HL-60 (cell line): ENCODE measurements around the gene TMEM165.
A peak's percentile ranks its signal among the peaks of the same experiment; 100 is the strongest.
"Not testable (repeated sequence)": the region's sequence is repeated elsewhere in the genome, so short reads cannot be mapped to it uniquely, and the experiment has no call there.

Experiments
- DNase-seq, 2 experiments: peaks; one replicate each; pipeline ENCODE4 v3.0.0-alpha.2; 2010 to 2020; ENCODE audit warnings: low read depth in 1 of 2, low spot score in 1 of 2
- H3K27ac ChIP-seq: fragments of 250-450 bp; sonication (Bioruptor Pico); replicated peaks from 2 replicates; pipeline ENCODE4 v1.5.1; 2020; ENCODE audit warnings: mild to moderate bottlenecking, moderate library complexity
- H3K27me3 ChIP-seq: fragments of 250-450 bp; sonication (Bioruptor Pico); 2 replicates; pipeline ENCODE4 v1.5.1; 2021; ENCODE audit warnings: mild to moderate bottlenecking, moderate library complexity; ENCODE audit not compliant: insufficient read depth, poor library complexity, severe bottlenecking
- H3K4me3 ChIP-seq: replicated peaks from 2 replicates; pipeline ENCODE4 v1.5.1; 2011; ENCODE audit warnings: mild to moderate bottlenecking, control low read depth, low read length; ENCODE audit not compliant: insufficient read depth
- CTCF ChIP-seq: IDR thresholded peaks from one replicate; pipeline ENCODE4 v1.5.1; 2011; ENCODE audit warnings: low read length, control low read depth, inconsistent platforms; ENCODE audit not compliant: insufficient read depth
- GABPA ChIP-seq: IDR thresholded peaks from 2 replicates; pipeline ENCODE4 v1.6.1; 2012; ENCODE audit warnings: low read depth
- POLR2AphosphoS5 ChIP-seq: IDR thresholded peaks from 2 replicates; pipeline ENCODE4 v1.6.1; 2012; ENCODE audit warnings: low read depth
- SPI1 ChIP-seq: IDR thresholded peaks from 2 replicates; pipeline ENCODE4 v1.6.1; 2012; ENCODE audit warnings: low read depth, mild to moderate bottlenecking, borderline replicate concordance
- TF ChIP-seq, protein P1 (sequence below): IDR thresholded peaks from 2 replicates; pipeline ENCODE4 v1.6.1; 2012; ENCODE audit warnings: low read depth; ENCODE audit not compliant: insufficient replicate concordance

The TMEM165 gene

GRCh38 chr4:55347610-55348228 is 48.0 kb upstream of the TMEM165 start:
- Histone ChIP-seq H3K27ac (peak overlapping the region; percentile 88; the same call in 1 of the 2 replicates), H3K27me3 (no peaks in the 10 kb centered on the region), H3K4me3 (no peak overlapping the region)
- DNase-seq, result peak in 1 of 2 experiments; percentile 34
- TF ChIP-seq, protein P1, sequence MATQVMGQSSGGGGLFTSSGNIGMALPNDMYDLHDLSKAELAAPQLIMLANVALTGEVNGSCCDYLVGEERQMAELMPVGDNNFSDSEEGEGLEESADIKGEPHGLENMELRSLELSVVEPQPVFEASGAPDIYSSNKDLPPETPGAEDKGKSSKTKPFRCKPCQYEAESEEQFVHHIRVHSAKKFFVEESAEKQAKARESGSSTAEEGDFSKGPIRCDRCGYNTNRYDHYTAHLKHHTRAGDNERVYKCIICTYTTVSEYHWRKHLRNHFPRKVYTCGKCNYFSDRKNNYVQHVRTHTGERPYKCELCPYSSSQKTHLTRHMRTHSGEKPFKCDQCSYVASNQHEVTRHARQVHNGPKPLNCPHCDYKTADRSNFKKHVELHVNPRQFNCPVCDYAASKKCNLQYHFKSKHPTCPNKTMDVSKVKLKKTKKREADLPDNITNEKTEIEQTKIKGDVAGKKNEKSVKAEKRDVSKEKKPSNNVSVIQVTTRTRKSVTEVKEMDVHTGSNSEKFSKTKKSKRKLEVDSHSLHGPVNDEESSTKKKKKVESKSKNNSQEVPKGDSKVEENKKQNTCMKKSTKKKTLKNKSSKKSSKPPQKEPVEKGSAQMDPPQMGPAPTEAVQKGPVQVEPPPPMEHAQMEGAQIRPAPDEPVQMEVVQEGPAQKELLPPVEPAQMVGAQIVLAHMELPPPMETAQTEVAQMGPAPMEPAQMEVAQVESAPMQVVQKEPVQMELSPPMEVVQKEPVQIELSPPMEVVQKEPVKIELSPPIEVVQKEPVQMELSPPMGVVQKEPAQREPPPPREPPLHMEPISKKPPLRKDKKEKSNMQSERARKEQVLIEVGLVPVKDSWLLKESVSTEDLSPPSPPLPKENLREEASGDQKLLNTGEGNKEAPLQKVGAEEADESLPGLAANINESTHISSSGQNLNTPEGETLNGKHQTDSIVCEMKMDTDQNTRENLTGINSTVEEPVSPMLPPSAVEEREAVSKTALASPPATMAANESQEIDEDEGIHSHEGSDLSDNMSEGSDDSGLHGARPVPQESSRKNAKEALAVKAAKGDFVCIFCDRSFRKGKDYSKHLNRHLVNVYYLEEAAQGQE, result no peak
- no peak for TF ChIP-seq CTCF
- no peak for TF ChIP-seq SPI1
- no peak for TF ChIP-seq GABPA
- no peak for TF ChIP-seq POLR2AphosphoS5

GRCh38 chr4:55348466-55348865 is 47.3 kb upstream of the TMEM165 start:
- no peak overlapping the region for H3K4me3 ChIP-seq
- no peak overlapping the region for H3K27ac ChIP-seq
- TF ChIP-seq POLR2AphosphoS5 (no peak), GABPA (no peak), SPI1 (no peak), CTCF (no peak)
- TF ChIP-seq, protein P1, result no peak
- DNase-seq, result no peak
- no peaks in the 10 kb centered on the region for H3K27me3 ChIP-seq

GRCh38 chr4:55350870-55351269 is 44.9 kb upstream of the TMEM165 start:
- not testable (repeated sequence) for H3K4me3 ChIP-seq, DNase-seq, H3K27me3 ChIP-seq, H3K27ac ChIP-seq

DNA sequence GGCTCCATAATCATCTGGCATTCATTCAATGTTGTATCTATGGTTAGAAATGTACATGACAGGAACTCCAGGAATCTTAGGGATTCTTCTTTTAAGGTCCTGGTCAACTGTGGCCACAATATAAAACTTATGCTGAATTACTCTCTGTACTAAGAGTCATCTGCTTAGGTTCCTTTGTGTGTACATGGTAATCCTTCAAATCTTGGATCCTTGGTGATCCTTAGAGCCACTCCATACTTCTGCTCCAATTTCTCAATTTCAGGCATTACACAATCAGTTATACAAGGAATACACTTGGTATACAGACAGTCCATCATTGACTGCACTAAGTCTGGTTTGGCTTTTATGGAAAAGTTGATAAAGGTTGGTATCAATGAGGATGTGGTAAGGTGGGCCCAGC is 43.9 kb upstream of the TMEM165 start:
- no peak for DNase-seq
- no peak overlapping the region for H3K4me3 ChIP-seq
- no peak for TF ChIP-seq SPI1
- TF ChIP-seq, protein P1, result no peak
- H3K27me3 ChIP-seq, result no peaks in the 10 kb centered on the region
- no peak overlapping the region for H3K27ac ChIP-seq
